AG09309 (cell line): ENCODE data around the gene KLHL3.

Source experiments
- DNase-seq: peaks from one replicate; pipeline ENCODE4 v3.0.0-alpha.2; 2010; ENCODE audit warnings: low read depth
- H3K4me3 ChIP-seq: 2 replicates; pipeline ENCODE4 v1.5.1; 2011; ENCODE audit warnings: mild to moderate bottlenecking, low read depth, low read length, moderate library complexity; ENCODE audit not compliant: control insufficient read depth
- TF ChIP-seq, protein P1 (sequence below): IDR thresholded peaks from 2 replicates; pipeline ENCODE4 v1.5.1; 2011; ENCODE audit warnings: mild to moderate bottlenecking, low read depth, low read length, inconsistent platforms; ENCODE audit not compliant: insufficient read depth, control insufficient read depth; ENCODE audit errors: missing control alignments

KLHL3 gene

DNA sequence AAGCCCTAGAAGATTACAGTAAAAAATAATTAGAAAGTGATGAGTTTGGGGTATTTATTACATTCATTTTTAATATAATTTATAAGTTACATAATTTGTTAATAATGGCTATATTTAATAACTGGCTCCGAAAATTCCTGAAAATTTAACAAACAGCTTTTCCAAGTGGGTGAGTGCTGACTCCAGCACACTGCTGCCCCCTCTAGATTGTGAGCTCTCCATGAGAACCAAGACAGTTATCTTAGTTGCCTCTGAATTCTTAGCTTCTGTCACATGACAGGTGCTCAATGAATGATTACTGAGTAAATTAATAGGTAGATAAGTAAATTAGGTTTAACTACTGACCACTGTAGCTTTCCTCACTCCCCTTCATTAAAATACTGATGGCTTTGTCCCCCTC, 7.8 kb downstream of the KLHL3 start:
- TF ChIP-seq, protein P1, sequence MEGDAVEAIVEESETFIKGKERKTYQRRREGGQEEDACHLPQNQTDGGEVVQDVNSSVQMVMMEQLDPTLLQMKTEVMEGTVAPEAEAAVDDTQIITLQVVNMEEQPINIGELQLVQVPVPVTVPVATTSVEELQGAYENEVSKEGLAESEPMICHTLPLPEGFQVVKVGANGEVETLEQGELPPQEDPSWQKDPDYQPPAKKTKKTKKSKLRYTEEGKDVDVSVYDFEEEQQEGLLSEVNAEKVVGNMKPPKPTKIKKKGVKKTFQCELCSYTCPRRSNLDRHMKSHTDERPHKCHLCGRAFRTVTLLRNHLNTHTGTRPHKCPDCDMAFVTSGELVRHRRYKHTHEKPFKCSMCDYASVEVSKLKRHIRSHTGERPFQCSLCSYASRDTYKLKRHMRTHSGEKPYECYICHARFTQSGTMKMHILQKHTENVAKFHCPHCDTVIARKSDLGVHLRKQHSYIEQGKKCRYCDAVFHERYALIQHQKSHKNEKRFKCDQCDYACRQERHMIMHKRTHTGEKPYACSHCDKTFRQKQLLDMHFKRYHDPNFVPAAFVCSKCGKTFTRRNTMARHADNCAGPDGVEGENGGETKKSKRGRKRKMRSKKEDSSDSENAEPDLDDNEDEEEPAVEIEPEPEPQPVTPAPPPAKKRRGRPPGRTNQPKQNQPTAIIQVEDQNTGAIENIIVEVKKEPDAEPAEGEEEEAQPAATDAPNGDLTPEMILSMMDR: peak; percentile 3
- no peak for DNase-seq
- no peak overlapping the region for H3K4me3 ChIP-seq

DNA sequence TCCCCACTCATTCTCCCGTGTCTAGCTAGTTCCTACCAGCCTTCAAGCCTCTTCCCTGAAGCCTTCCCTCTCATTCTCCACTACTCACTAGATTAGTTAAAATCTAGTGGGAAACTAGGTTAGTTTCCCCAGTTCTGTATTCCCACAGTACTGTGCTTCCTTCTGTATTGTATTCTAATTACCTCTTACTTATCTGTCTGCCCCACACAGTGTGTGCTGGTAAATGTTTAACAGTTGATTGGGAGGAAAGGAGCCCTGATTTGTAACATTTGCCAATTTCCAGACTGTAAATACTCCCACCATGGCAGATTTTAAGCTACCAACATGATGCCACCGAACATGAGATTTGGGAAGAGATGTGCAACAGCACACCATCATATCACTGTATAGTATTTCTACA, 8.3 kb downstream of the KLHL3 start:
- H3K4me3 ChIP-seq: no peak overlapping the region
- no peak for DNase-seq
- TF ChIP-seq, protein P1: no peak

DNA sequence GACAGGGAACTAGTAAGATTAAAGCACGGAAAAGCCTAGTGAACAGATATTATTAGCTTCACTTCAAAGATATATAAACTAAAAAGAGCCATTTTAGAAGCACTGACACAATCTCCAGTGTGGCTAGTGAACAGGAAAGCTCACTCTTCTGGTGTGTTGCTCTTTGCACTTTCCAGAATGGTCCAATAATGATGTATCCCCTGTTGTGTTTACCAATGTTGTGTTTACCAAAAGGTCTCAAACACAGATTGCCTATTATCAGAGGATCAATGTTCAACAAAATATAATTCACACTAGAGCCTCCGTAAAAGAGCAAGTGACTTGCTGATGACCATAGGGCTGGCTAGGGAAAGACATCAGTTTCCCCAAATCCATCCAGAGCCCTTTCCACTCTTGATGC, 11.6 kb downstream of the KLHL3 start:
- no peak overlapping the region for H3K4me3 ChIP-seq
- DNase-seq: no peak
- TF ChIP-seq, protein P1: no peak

DNA sequence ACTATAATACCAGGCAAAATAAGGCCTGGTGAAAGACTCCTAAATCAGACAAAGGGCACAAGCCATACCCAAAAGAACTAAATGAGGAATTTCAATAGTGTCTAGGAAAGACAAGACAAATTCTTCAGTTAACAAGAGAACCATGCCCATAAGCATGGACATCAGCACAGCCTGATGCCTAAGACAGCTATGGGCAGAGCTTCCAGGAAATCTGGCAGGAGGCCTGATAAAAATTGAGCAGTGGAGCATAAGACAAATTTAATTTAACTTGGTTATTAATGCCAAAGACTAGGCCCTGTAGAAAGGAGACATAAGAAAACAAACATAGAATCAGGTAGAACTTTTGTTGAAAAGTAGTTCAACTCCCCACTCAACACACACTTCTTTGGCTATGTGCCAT, 17.3 kb downstream of the KLHL3 start:
- TF ChIP-seq, protein P1: no peak
- no peak overlapping the region for H3K4me3 ChIP-seq
- DNase-seq: no peak

DNA sequence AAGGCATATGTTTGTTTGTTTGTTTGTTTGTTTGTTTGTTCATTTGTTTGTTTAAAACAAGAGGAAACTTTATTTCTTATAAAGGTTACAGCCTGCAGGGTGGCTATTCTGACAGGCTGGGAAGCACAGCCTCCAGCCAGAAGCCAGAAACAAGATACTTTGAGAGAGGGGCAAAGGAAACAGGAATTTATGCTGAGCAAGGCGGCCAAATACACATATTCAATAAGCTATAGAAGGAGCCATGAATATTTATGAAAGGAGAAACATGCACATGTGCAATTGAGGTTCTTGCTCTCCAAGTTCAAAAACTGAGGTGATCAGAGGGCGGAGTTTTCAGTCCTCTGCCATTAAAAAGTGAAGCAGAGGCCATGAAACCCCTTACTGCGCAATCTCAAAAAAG, 19.6 kb downstream of the KLHL3 start:
- TF ChIP-seq, protein P1: no peak
- no peak overlapping the region for H3K4me3 ChIP-seq
- DNase-seq: no peak

DNA sequence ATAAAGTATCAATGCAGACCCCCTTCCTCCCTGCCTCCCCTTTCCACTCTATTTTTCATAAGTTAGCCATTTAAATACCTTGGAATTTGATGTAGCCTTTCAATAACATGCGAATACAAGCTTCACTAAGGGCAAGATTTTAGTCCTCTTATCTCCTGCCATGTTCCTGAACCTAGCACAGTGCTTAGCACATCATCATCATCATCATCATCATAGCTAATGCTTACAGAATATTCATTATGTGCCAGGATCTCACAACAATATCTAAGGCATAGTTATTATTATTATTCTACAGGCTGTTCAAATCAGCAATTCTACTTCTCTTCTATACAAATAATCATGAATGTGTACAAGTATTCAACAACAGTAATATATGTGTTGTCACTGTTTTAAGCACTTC, 20.4 kb downstream of the KLHL3 start:
- DNase-seq: no peak
- TF ChIP-seq, protein P1: no peak
- no peak overlapping the region for H3K4me3 ChIP-seq

DNA sequence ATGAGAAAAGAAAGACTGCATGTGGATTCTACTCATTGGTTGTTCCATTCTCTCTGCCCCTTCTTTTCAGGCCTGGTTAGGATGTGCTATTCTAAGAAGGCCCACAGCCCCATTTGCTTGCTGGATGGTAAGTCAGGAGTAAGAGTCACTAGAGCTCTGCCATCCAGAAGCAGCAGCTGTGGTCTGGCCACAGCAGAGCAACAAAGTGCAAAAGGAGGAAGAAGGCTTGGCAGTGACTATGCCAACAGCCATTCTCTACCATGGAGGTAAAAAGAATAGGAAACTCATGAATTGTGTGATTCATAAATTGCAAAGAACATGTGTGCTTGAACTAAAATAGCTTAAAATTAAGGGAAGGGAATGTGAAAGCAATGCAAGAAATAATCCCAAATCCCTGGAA, 20.9 kb downstream of the KLHL3 start:
- DNase-seq: no peak
- TF ChIP-seq, protein P1: no peak
- H3K4me3 ChIP-seq: no peak overlapping the region
